ENCODE results near the gene UTF1.

The UTF1 gene

GRCh38 chr10:133209117-133209516 is 20.9 kb upstream of the UTF1 start:
- no peak overlapping the region for H3K4me3 ChIP-seq (replicated peaks; ENCODE audit: low read depth, low read length)
- no peak for DNase-seq (ENCODE audit: extremely low read depth, low read depth)
- TF ChIP-seq CTCF (IDR thresholded peaks at IDR 0.05; ENCODE audit: low read depth, low read length, missing control alignments) = no peak

- no peak for DNase-seq (ENCODE audit: extremely low read depth, low read depth)
- no peak overlapping the region for H3K4me3 ChIP-seq (replicated peaks; ENCODE audit: low read depth, low read length)
- no peak for TF ChIP-seq CTCF (IDR thresholded peaks at IDR 0.05; ENCODE audit: low read depth, low read length, missing control alignments)
These were observed 20.4 kb upstream of the UTF1 start for GRCh38 chr10:133209641-133210040.

GRCh38 chr10:133210398-133211140 is 19.4 kb upstream of the UTF1 start:
- no peak for TF ChIP-seq CTCF (IDR thresholded peaks at IDR 0.05; ENCODE audit: low read depth, low read length, missing control alignments)
- no peak overlapping the region for H3K4me3 ChIP-seq (replicated peaks; ENCODE audit: low read depth, low read length)
- no peak for DNase-seq (ENCODE audit: extremely low read depth, low read depth)

GRCh38 chr10:133211141-133211830 is 18.7 kb upstream of the UTF1 start:
- H3K4me3 ChIP-seq (replicated peaks; ENCODE audit: low read depth, low read length) = no peak overlapping the region
- TF ChIP-seq CTCF (IDR thresholded peaks at IDR 0.05; ENCODE audit: low read depth, low read length, missing control alignments) = no peak
- no peak for DNase-seq (ENCODE audit: extremely low read depth, low read depth)

GRCh38 chr10:133211959-133212852 is 17.8 kb upstream of the UTF1 start:
- no peak overlapping the region for H3K4me3 ChIP-seq (replicated peaks; ENCODE audit: low read depth, low read length)
- no peak for TF ChIP-seq CTCF (IDR thresholded peaks at IDR 0.05; ENCODE audit: low read depth, low read length, missing control alignments)
- DNase-seq (ENCODE audit: extremely low read depth, low read depth) = no peak

GRCh38 chr10:133212853-133213494 is 17.0 kb upstream of the UTF1 start:
- TF ChIP-seq CTCF (IDR thresholded peaks at IDR 0.05; ENCODE audit: low read depth, low read length, missing control alignments) = no peak
- no peak for DNase-seq (ENCODE audit: extremely low read depth, low read depth)
- no peak overlapping the region for H3K4me3 ChIP-seq (replicated peaks; ENCODE audit: low read depth, low read length)

Data from HFF-Myc (cell line).